HFF-Myc (cell line): ENCODE results near the gene KCNMA1.

ENCODE experiments used
- DNase-seq: peaks from one replicate; pipeline ENCODE4 v3.0.0-alpha.2; 2011; ENCODE audit warnings: low read depth; ENCODE audit errors: extremely low read depth
- H3K4me3 ChIP-seq: replicated peaks from 2 replicates; pipeline ENCODE4 v1.5.1; 2011; ENCODE audit warnings: low read depth, mild to moderate bottlenecking, control low read depth, low read length
- TF ChIP-seq, protein P1 (sequence below): IDR thresholded peaks from 2 replicates; pipeline ENCODE4 v1.5.1; 2012; ENCODE audit warnings: mild to moderate bottlenecking, low read depth, low read length, control low read depth; ENCODE audit errors: missing control alignments

Gene KCNMA1

DNA sequence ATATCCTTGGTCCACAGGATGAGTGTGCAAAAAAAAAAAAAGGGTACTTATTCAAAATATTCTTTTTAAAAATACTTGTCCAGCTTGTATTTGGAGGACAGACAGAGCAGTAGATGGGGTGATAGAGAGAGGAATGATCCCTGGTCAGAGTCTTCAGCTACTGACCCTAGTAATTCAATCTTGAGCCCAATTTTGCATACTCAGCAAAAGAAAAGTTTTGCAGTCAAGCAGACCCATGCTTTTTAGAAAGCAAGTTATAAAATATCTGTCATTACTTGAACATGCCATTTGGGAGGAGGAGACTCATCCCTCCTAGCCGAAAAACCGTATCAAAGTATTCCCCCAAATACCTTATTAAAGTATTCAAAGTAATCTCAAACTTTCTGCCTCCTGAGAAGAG is 585.0 kb downstream of the KCNMA1 start:
- no peak for DNase-seq
- TF ChIP-seq, protein P1, sequence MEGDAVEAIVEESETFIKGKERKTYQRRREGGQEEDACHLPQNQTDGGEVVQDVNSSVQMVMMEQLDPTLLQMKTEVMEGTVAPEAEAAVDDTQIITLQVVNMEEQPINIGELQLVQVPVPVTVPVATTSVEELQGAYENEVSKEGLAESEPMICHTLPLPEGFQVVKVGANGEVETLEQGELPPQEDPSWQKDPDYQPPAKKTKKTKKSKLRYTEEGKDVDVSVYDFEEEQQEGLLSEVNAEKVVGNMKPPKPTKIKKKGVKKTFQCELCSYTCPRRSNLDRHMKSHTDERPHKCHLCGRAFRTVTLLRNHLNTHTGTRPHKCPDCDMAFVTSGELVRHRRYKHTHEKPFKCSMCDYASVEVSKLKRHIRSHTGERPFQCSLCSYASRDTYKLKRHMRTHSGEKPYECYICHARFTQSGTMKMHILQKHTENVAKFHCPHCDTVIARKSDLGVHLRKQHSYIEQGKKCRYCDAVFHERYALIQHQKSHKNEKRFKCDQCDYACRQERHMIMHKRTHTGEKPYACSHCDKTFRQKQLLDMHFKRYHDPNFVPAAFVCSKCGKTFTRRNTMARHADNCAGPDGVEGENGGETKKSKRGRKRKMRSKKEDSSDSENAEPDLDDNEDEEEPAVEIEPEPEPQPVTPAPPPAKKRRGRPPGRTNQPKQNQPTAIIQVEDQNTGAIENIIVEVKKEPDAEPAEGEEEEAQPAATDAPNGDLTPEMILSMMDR = no peak

DNA sequence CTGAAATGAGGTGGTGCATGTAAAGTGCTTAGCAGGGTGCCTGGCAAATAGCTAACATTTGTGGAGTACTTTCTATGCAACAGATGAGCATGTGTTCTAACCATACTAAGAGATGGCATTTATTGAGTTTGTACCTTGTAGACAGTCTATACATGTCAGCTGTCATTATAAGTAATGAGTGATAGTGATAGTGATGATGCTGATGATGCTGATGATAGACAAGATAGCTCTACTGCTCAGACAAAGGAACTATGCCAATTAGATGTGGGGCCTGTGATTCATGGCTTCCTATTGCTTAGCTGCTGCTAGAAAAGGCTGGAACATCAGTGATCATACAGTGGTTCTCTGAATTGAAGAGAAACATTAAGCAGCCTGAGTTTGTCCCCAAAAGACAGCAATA is 585.8 kb downstream of the KCNMA1 start:
- no peak for DNase-seq
- TF ChIP-seq, protein P1 = no peak
- H3K4me3 ChIP-seq = no peak overlapping the region

More for the DNA sequence above, 585.0 kb downstream of the KCNMA1 start:
- no peak overlapping the region for H3K4me3 ChIP-seq

DNA sequence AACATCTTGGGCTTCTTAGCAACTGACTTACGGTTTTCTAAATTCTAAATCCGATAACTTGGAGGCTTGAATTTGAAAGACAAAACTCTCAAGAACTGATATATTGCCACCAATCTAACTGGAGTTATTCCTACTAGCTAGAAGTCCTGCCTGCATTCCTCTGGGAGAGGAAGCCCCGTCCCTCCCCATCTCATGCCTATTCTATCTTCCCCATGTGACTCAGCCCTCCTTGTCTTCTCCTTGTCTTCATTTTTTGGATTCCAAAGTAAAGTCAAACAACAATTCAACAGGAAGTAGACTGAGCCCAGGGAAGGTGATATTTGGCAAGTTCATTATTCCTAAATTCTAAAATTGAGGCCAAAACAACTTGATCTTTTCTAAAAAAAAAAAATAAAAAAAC is 587.7 kb downstream of the KCNMA1 start:
- no peak for DNase-seq
- no peak overlapping the region for H3K4me3 ChIP-seq
- TF ChIP-seq, protein P1 = no peak

DNA sequence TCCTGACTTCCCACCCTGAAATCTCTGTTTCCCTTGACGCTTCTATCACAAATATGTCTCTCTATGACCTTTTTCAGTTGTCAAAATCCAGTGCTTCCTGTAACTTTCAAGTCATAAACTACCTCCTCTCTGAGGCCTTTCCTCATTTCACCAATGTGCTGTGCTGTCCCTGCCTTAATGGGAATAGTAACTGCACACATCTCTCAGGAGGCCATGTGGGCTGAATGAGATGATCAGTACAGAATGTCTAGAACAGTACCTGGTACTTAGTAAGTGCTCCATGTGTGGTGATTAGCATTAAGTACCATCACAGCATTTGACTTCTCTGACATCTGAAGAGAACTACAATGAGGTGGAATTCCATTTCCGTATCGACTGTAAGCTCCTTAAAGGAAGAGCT is 588.5 kb downstream of the KCNMA1 start:
- TF ChIP-seq, protein P1 = no peak
- no peak for DNase-seq
- H3K4me3 ChIP-seq = no peak overlapping the region

DNA sequence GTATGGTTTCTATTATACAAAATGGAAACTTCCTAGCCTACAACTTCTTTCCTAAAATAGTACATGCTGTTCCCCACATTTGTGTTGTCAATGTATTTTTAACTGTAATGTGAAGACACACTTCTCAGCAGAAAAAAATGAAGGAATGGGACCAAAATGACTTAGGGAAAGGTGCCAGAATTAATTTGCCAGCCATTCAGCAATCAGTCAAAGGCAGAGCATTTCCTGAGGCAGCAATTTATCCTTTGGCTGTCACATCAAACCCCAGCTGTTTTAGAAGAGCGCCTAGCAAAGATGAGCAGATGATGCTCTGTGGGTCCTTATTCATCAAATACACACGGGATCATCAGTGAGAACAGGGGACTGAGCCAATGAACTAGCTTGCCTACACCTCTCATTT is 592.5 kb downstream of the KCNMA1 start:
- H3K4me3 ChIP-seq = no peak overlapping the region
- DNase-seq = no peak

DNA sequence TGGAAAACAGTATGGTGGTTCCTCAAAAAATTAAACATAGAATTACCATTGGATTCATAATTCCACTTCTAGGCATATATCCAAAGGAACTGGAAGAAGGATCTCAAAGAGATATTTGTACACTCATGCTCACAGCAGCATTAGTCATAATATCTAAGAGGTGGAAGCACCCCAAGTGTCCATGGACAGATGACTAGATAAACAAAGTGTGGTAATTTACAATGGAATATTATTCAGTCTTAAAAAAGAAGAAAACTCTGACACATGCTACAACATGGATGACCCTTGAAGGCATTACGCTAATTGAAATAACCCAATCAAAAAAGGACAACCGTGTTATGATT is 594.2 kb downstream of the KCNMA1 start:
- no peak overlapping the region for H3K4me3 ChIP-seq
- TF ChIP-seq, protein P1 = no peak
- no peak for DNase-seq

More for the DNA sequence above, 592.5 kb downstream of the KCNMA1 start:
- TF ChIP-seq, protein P1 = no peak

DNA sequence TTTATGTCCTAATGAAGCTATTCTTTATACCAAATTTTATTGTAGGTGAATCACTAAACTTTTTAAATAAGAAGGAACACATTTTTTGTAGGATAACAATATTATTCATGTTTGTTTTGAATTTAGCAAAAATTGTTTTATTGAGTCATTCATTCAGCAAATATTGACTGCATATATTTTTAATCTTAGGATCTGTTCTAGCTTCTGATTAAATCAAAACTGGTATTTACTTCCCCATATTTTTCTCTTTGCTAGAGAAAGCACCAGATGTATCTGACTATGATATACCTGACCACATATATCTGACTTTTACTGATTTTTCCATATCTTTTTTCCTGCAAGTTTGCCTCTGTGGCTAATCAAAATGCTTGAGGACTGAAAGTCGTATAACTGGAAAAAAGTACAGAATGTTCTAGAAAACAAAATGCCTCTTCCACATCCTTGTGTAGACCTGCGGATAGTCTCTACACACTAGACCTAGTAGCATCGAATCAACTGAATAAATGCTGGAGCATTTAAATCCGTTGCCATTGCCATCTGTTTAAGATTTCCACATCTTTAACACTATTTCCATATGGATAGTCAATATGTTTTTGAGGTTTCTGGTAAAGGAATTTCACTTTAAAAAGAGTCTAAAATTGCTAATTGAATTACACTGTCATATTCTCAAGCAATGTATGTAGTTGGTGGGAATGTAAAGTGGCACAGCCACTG is 594.7 kb downstream of the KCNMA1 start:
- H3K4me3 ChIP-seq = no peak overlapping the region
- DNase-seq = no peak
- TF ChIP-seq, protein P1 = no peak
